Astrocyte (in vitro differentiated cells and primary cell): ENCODE results near the gene MOV10L1. TPM values are rescaled to one million over a fixed set of nuclear protein-coding genes. Genes with fewer than 3 reads are reported as not detected.

ENCODE experiments used
- DNase-seq: peaks from one replicate; pipeline ENCODE4 v3.0.0-alpha.2; 2010; ENCODE audit warnings: low read depth
- FAIRE-seq: peaks from 2 replicates; lab custom pipeline; 2011; peaks lifted over from hg19 to GRCh38; lab: Jason Lieb, UNC
- H2AFZ ChIP-seq: 2 replicates; pipeline ENCODE4 v1.6.0; 2012; ENCODE audit warnings: low read depth, low read length, inconsistent platforms
- H3K27ac ChIP-seq: 2 replicates; pipeline ENCODE4 v1.5.1; 2011; ENCODE audit warnings: low read depth, low read length, inconsistent platforms
- H3K27me3 ChIP-seq: 2 replicates; pipeline ENCODE4 v1.6.0; 2011; ENCODE audit warnings: low read length, inconsistent platforms; ENCODE audit not compliant: insufficient read depth
- H3K36me3 ChIP-seq: 2 replicates; pipeline ENCODE4 v1.5.1; 2011; ENCODE audit warnings: low read length, inconsistent platforms; ENCODE audit not compliant: insufficient read depth
- H3K4me1 ChIP-seq: 2 replicates; pipeline ENCODE4 v1.5.1; 2011; ENCODE audit warnings: low read length, inconsistent platforms; ENCODE audit not compliant: insufficient read depth
- H3K4me2 ChIP-seq: 2 replicates; pipeline ENCODE4 v1.6.0; 2012; ENCODE audit warnings: low read length, inconsistent platforms
- H3K4me3 ChIP-seq: 2 replicates; pipeline ENCODE4 v1.5.1; 2011; ENCODE audit warnings: low read depth, mild to moderate bottlenecking, low read length, inconsistent platforms; ENCODE audit not compliant: insufficient read depth
- H3K79me2 ChIP-seq: 2 replicates; pipeline ENCODE4 v1.6.0; 2012; ENCODE audit warnings: mild to moderate bottlenecking, low read length, inconsistent platforms; ENCODE audit not compliant: insufficient read depth
- H3K9ac ChIP-seq: 2 replicates; pipeline ENCODE4 v1.6.0; 2012; ENCODE audit warnings: mild to moderate bottlenecking, low read length, inconsistent platforms
- H3K9me3 ChIP-seq: 2 replicates; pipeline ENCODE4 v1.5.1; 2012; ENCODE audit warnings: low read depth, mild to moderate bottlenecking, low read length, inconsistent platforms; ENCODE audit not compliant: insufficient read depth
- H4K20me1 ChIP-seq: 2 replicates; pipeline ENCODE4 v1.6.0; 2012; ENCODE audit warnings: low read length, inconsistent platforms; ENCODE audit not compliant: insufficient read depth
- H3K27ac Mint-ChIP-seq: one replicate; pipeline ENCODE4 v1.8.0; 2021; ENCODE audit warnings: mild to moderate bottlenecking, mixed read lengths; ENCODE audit not compliant: unreplicated experiment
- H3K27me3 Mint-ChIP-seq: one replicate; pipeline ENCODE4 v1.8.0; 2021; ENCODE audit warnings: low read depth, mixed read lengths; ENCODE audit not compliant: unreplicated experiment
- H3K36me3 Mint-ChIP-seq: one replicate; pipeline ENCODE4 v1.8.0; 2021; ENCODE audit warnings: low read depth, mixed read lengths; ENCODE audit not compliant: unreplicated experiment
- H3K4me1 Mint-ChIP-seq: one replicate; pipeline ENCODE4 v1.8.0; 2021; ENCODE audit warnings: low read depth, mixed read lengths; ENCODE audit not compliant: unreplicated experiment
- H3K4me3 Mint-ChIP-seq: one replicate; pipeline ENCODE4 v1.8.0; 2021; ENCODE audit warnings: mild to moderate bottlenecking, moderate library complexity, mixed read lengths; ENCODE audit not compliant: unreplicated experiment
- H3K9me3 Mint-ChIP-seq: one replicate; pipeline ENCODE4 v1.8.0; 2021; ENCODE audit warnings: mild to moderate bottlenecking, mixed read lengths; ENCODE audit not compliant: unreplicated experiment
- EZH2 ChIP-seq: IDR thresholded peaks from 2 replicates; pipeline ENCODE4 v1.6.1; 2012; ENCODE audit warnings: mild to moderate bottlenecking, low read length, inconsistent platforms; ENCODE audit not compliant: insufficient read depth
- total RNA-seq: library from RNA; stranded (reverse); gene quantifications from 2 replicates; pipeline ENCODE4 v1.2.1, GENCODE V29; 2021
- TF ChIP-seq, protein P1 (sequence below): IDR thresholded peaks from 2 replicates; pipeline ENCODE4 v1.5.1; 2011; ENCODE audit warnings: low read depth, mild to moderate bottlenecking, inconsistent platforms, low read length, moderate library complexity; ENCODE audit not compliant: insufficient read depth

MOV10L1 gene
- total RNA-seq, 1 donor from 2014 or later = 0.61 TPM

DNA sequence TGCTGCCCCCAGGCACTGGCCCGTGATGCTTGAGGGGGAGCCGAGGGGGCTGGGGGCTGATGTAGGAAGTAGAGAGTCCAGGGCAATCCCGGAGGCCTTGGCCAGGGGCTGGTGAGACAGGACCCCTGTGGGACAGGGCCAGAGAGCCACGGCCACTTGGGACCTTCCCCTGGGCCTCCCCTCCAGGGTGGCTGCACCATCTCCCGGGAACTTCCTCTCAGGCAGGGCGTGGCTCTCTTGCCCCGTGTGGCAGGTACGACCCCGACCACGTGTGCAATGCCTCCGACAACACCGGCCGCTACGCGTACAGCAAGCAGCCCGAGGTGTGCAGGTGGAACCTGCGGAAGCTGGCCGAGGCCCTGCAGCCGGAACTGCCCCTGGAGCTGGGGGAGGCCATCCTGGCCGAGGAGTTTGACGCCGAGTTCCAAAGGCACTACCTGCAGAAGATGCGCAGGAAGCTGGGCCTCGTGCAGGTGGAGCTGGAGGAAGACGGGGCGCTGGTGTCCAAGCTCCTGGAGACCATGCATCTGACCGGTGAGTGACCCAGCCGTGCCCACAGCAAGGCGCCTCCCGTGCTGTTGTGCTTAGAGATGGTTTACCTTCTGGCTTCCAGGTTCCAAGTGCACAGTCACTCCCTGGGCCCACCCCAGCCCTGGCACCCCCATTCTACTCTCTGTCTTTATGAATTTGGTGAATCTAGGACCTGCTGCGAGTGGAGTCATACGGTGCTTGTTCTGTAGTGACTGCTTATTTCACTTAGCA is 120.8 kb downstream of the MOV10L1 start:
- H2AFZ ChIP-seq = no peak overlapping the region
- no peak overlapping the region for H3K27ac Mint-ChIP-seq
- H3K4me1 Mint-ChIP-seq = no peaks in the 10 kb centered on the region
- no peak overlapping the region for H3K4me3 Mint-ChIP-seq
- TF ChIP-seq, protein P1, sequence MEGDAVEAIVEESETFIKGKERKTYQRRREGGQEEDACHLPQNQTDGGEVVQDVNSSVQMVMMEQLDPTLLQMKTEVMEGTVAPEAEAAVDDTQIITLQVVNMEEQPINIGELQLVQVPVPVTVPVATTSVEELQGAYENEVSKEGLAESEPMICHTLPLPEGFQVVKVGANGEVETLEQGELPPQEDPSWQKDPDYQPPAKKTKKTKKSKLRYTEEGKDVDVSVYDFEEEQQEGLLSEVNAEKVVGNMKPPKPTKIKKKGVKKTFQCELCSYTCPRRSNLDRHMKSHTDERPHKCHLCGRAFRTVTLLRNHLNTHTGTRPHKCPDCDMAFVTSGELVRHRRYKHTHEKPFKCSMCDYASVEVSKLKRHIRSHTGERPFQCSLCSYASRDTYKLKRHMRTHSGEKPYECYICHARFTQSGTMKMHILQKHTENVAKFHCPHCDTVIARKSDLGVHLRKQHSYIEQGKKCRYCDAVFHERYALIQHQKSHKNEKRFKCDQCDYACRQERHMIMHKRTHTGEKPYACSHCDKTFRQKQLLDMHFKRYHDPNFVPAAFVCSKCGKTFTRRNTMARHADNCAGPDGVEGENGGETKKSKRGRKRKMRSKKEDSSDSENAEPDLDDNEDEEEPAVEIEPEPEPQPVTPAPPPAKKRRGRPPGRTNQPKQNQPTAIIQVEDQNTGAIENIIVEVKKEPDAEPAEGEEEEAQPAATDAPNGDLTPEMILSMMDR = no peak
- TF ChIP-seq EZH2 = no peak
- peaks cover 76% of the 10 kb centered on the region for H4K20me1 ChIP-seq
- H3K9me3 ChIP-seq = no peaks in the 10 kb centered on the region
- no peaks in the 10 kb centered on the region for H3K27me3 Mint-ChIP-seq
- H3K27ac ChIP-seq = no peak overlapping the region
- no peak for DNase-seq
- H3K4me3 ChIP-seq = no peak overlapping the region
- no peaks in the 10 kb centered on the region for H3K4me1 ChIP-seq
- H3K9me3 Mint-ChIP-seq = no peaks in the 10 kb centered on the region
- H3K9ac ChIP-seq = no peak overlapping the region
- no peaks in the 10 kb centered on the region for H3K27me3 ChIP-seq
- peaks cover 51% of the 10 kb centered on the region for H3K79me2 ChIP-seq
- peaks cover 21% of the 10 kb centered on the region for H3K36me3 ChIP-seq
- FAIRE-seq = no peak
- H3K4me2 ChIP-seq = no peak overlapping the region
- H3K36me3 Mint-ChIP-seq = peaks cover 19% of the 10 kb centered on the region

DNA sequence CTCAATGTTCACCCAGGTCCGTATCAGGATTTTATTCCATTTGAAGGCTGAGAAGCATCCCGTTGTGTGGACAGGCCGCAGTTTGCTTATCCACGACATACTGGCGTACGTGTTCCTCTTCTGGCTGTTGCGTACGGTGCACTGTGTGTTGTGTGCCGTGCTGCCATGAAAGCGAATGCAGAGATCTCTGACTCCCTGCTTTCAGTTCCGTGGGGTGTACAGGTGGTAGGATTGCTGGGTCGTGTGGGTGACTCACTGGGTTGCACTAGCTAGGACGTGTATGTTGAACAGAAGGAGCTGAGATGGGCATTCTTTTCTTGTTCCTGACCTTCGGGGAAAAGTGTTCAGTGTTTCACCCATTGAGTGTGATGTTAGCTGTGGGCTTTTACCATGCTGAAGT is 121.3 kb downstream of the MOV10L1 start:
- DNase-seq (no peak), FAIRE-seq (no peak)
- no peak overlapping the region for H3K27ac ChIP-seq
- H3K4me1 ChIP-seq = no peaks in the 10 kb centered on the region
- peaks cover 78% of the 10 kb centered on the region for H4K20me1 ChIP-seq
- Mint-ChIP-seq H3K4me3 (no peak overlapping the region), H3K27me3 (no peaks in the 10 kb centered on the region), H3K36me3 (peaks cover 17% of the 10 kb centered on the region), H3K27ac (peak overlapping the region; percentile 16), H3K4me1 (no peaks in the 10 kb centered on the region), H3K9me3 (no peaks in the 10 kb centered on the region)
- H3K4me3 ChIP-seq = no peak overlapping the region
- no peak for TF ChIP-seq EZH2
- TF ChIP-seq, protein P1 = no peak
- no peak overlapping the region for H3K4me2 ChIP-seq
- H3K27me3 ChIP-seq = no peaks in the 10 kb centered on the region
- no peak overlapping the region for H2AFZ ChIP-seq
- H3K79me2 ChIP-seq = peaks cover 51% of the 10 kb centered on the region
- peaks cover 21% of the 10 kb centered on the region for H3K36me3 ChIP-seq
- H3K9ac ChIP-seq = no peak overlapping the region
- H3K9me3 ChIP-seq = no peaks in the 10 kb centered on the region

Other genes with a start within 250 kb of the MOV10L1 start
- gene ZBED4, start 236.2 kb upstream of the MOV10L1 start, total RNA-seq = 21.0 and 22.7 TPM in 2 replicates
- gene ALG12, start 171.6 kb upstream of the MOV10L1 start, total RNA-seq = 23.8 and 26.2 TPM in 2 replicates
- gene CRELD2, start 171.4 kb upstream of the MOV10L1 start, total RNA-seq = 49.6 and 58.2 TPM in 2 replicates
- 15.1 and 15.5 TPM in 2 replicates for gene PIM3, start 129.2 kb upstream of the MOV10L1 start, total RNA-seq
- not detected in 2 replicates for gene IL17REL, start 77.2 kb upstream of the MOV10L1 start, total RNA-seq
- gene TTLL8, start 31.7 kb upstream of the MOV10L1 start, total RNA-seq = not detected in 2 replicates
- 0.09 and 0.70 TPM in 2 replicates for gene MLC1, start 4.6 kb upstream of the MOV10L1 start, total RNA-seq
- 2.3 and 2.8 TPM in 2 replicates for gene PANX2, start 80.7 kb downstream of the MOV10L1 start, total RNA-seq
- 34.0 and 35.7 TPM in 2 replicates for gene TRABD, start 95.9 kb downstream of the MOV10L1 start, total RNA-seq
- gene SELENOO, start 111.0 kb downstream of the MOV10L1 start, total RNA-seq = 16.9 and 18.5 TPM in 2 replicates
- 25.4 and 26.3 TPM in 2 replicates for gene TUBGCP6, start 155.0 kb downstream of the MOV10L1 start, total RNA-seq
- gene HDAC10, start 161.3 kb downstream of the MOV10L1 start, total RNA-seq = 36.8 and 46.5 TPM in 2 replicates
- gene MAPK12, start 171.7 kb downstream of the MOV10L1 start, total RNA-seq = 29.1 and 36.4 TPM in 2 replicates
- 19.6 and 22.4 TPM in 2 replicates for gene MAPK11, start 180.4 kb downstream of the MOV10L1 start, total RNA-seq
- gene PLXNB2, start 217.6 kb downstream of the MOV10L1 start, total RNA-seq = 327 and 376 TPM in 2 replicates
- gene DENND6B, start 237.0 kb downstream of the MOV10L1 start, total RNA-seq = 5.4 and 5.8 TPM in 2 replicates